Amniotic stem cell (primary cell): ENCODE measurements around the gene PDGFC.

Experiments used
- DNase-seq: peaks from one replicate; lab custom pipeline; 2025; lab: John Stamatoyannopoulos, UW

Gene PDGFC

DNA sequence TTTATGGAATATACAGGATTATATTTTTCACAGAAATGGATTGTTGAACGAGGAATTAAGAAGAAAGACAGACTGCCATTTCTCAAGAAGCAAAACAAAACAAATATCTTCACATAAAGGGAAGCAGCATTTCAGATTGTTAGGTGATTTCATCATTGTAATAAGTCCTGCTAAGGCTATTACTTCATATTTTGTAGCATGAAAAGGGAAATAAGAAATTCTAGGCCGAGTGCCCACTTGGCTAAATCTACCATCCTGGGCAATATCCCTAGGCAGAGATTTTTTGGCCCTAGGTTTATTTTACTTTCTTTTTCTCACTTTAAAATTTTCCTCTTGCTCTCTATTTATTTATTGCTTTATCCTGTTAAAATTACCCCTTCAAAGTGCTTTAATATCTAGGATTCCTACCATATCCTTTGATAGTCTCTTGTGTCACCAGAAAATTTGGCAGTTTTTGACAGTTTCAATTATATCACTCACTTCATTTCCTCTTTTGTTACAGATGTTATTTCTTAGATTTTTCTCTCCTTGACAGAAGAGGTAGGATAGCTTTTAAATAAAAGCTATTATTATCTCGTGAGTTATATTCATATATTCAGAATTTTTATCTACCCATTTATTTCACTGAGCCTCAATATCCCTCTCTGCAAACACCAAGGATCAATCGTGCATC, 142.3 kb downstream of the PDGFC start:
- DNase-seq: no peak

GRCh38 chr4:156827519-156827918, 144.1 kb downstream of the PDGFC start:
- no peak for DNase-seq

- DNase-seq: no peak
Measured at GRCh38 chr4:156825074-156825473, 146.5 kb downstream of the PDGFC start.

GRCh38 chr4:156824451-156825060, 147.0 kb downstream of the PDGFC start:
- no peak for DNase-seq

DNA sequence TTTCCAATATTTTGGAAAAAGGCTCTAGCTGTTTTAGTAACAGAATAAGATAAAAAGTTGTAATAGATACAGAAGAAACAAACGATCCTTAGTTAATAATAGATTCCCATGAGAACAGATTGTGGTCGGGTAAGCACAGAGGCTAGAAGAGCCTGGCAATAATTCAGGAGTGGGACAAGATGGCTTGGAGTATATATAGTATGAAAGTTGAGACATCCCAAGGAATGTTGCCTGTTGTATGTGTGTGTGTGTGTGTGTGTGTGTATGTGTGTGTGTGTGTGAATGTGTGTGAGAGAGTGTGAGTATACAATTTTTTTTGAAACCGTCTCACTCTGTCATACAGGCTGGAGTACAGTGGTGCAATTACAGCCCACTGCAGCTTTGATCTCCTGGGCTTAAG, 150.7 kb downstream of the PDGFC start:
- no peak for DNase-seq

GRCh38 chr4:156816360-156816755, 155.2 kb downstream of the PDGFC start:
- DNase-seq: no peak

GRCh38 chr4:156815717-156816359, 155.8 kb downstream of the PDGFC start:
- no peak for DNase-seq

DNA sequence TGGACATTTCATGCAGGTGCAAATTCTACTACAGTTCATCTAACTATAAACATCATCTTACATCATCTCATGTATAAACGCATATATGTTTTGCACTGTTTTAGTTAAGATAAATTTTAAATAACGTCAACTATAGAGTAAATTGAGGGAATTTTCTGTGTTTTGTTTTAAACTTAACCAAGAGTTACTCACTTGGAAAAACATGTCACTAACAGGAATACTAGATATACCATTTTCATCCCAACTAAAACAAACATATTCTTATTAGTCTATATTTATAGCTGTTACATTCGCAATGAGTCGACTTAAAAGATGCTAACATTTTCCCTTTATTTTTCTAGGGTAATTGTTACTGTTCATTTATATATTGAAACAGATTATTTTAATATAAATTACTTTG, 159.6 kb downstream of the PDGFC start:
- DNase-seq: no peak

DNA sequence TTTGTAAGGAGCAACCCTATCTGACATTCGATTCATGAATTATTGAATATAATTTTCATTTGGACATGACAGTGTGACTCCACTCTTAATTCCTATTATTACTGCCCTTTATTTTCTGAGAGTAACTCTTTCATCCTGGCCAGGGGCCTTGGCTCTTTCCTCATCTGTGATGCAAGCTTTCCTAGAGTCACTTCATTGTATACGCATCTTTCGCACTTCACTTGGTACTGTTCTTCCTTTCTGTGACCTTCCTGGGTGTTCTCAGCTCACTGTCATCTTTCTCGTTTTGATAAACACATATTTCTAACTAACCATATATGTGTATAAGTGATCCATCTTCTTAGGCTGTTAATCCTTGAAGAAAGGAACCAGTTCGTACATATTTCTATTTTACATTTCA, 160.3 kb downstream of the PDGFC start:
- no peak for DNase-seq

- DNase-seq: no peak
Measured at GRCh38 chr4:156805696-156806095, 165.9 kb downstream of the PDGFC start.

- DNase-seq: no peak
Measured at GRCh38 chr4:156803056-156803455, 168.5 kb downstream of the PDGFC start.

- DNase-seq: no peak
Measured at GRCh38 chr4:156800463-156800862, 171.1 kb downstream of the PDGFC start.

- no peak for DNase-seq
Measured at GRCh38 chr4:156799121-156799589, 172.4 kb downstream of the PDGFC start.

DNA sequence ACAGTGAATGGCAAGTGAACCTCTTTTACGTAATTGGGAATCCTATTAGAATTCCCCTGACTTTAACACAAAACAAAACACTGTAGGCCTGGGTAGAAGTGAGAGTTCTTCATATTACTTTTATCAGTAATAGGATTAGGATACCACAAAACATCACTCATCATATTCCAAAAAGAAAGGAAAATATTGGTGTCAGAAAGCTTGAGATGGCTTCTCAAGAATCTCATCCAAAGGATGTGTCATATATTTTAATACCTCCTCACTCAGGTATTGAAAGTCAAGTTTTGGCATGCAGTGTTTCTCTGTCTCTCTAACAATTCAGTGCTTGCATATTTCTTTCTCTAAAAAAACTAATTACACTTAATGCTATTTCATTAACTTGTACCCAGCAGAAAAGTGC, 173.2 kb downstream of the PDGFC start:
- DNase-seq: no peak

GRCh38 chr4:156797206-156797605, 174.4 kb downstream of the PDGFC start:
- DNase-seq: no peak

- no peak for DNase-seq
Measured at GRCh38 chr4:156795727-156796126, 175.9 kb downstream of the PDGFC start.

DNA sequence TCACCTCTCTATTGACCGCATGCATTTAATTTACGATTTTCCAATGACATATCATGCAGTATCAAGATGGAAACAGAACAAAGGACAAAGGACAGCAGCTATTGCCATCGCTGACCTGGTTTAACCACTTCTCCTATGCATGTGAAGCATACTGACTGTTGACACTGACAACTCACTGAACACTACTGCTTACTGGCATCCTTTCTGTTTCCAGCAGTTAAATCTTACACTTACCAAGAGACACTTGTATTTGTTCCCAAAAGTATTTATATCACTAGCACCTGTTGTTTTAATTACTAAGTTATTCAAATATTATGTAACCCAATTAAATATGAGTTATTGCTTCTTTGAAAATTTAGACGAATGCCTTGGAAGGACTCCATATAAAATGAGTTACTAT, 176.7 kb downstream of the PDGFC start:
- DNase-seq: no peak

GRCh38 chr4:156792462-156793085, 179.0 kb downstream of the PDGFC start:
- DNase-seq: no peak

DNA sequence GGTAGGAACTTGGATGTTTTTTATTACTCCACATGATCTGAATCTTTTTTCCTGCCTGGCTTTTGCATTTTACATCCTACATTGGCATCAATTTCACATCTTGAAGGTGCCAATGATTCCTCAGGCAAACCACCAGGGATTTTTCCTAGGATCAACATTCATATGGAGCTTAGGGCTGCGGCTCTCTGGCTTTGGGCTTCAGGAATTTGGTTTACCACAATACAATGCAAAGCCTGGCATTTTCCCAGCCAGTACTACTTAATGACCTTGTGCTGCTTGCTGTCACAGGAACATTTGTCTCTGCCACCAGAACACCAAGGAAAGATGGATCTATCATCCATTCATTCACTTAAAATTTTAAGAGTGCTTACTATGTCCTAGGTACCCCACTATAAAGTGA, 180.7 kb downstream of the PDGFC start:
- DNase-seq: no peak

GRCh38 chr4:156788782-156789181, 182.8 kb downstream of the PDGFC start:
- DNase-seq: no peak

GRCh38 chr4:156786713-156787112, 184.9 kb downstream of the PDGFC start:
- DNase-seq: no peak

- no peak for DNase-seq
Measured at GRCh38 chr4:156784970-156785369, 186.6 kb downstream of the PDGFC start.

DNA sequence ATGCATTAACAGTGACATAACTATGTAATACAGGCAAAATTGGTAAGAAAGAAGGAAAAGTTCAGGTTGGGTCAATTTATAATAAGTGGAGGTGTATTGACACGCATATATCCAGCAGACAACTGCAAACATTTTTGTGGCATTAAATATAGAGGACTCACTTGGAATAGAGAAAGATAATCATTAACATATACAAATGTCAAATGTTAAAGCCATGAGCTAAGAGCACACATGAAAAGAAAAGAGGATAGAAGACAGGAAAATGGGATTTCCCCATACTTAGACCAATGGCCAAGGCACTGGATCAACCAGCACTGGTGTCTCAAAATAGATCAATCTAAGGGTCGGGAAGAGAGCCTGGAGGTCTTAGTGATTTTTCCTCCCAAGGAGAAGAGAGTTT, 187.6 kb downstream of the PDGFC start:
- no peak for DNase-seq
